ENCODE measurements around the gene BNIPL.
A peak's percentile ranks its signal among the peaks of the same experiment; 100 is the strongest.

BNIPL gene

GRCh38 chr1:151059109-151060006, 23.0 kb downstream of the BNIPL start, which contains the start of gene CDC42SE1:
Gene CDC42SE1, minus strand, starts transcription at chr1:151059622. Its CDS starts 3,892 bp downstream, at chr1:151055730.
- DNase-seq (ENCODE audit: low spot score), result peak; percentile 88

DNA sequence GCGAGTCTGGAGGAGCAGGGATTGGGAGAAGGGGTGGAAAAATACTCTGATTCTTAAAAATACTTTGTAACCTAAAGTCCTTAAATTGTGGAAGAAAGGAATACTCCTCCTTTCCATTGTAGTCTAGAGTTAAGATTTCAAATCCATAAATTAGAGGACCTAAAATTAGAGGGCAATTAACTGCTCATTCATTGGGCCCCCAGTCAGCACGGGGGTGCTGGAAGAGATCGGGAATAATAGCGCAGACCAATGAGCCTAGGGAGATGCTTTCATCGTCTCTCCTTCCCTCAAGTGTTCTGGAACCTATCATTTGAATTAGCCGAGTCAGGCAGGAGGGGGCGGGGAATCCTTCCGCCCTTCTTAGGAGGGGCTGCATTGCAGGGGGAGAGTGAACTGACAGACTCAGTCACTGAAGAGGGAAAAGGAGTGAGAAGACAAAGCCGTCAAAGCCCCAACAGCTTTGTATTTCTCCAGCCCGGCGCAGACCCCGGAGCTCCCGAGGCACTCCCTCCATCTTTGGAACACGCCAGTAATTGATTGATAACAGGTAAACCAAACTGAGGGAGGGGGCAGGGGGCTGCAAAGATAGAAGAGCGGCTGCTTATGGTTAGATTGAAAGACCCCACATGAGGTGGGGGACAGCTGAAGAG, 23.7 kb downstream of the BNIPL start, which contains the start of gene MLLT11:
Gene MLLT11 (plus strand): TSS at position 391 of the 650 bp plus-strand sequence. CDS start 6,828 bp downstream, outside the sequence.
- no peak for DNase-seq (ENCODE audit: low spot score)

- DNase-seq (ENCODE audit: low spot score), result no peak
Observed at GRCh38 chr1:151060657-151061421, 24.5 kb downstream of the BNIPL start.

- DNase-seq (ENCODE audit: low spot score), result no peak
Observed at GRCh38 chr1:151061704-151062103, 25.3 kb downstream of the BNIPL start.

DNA sequence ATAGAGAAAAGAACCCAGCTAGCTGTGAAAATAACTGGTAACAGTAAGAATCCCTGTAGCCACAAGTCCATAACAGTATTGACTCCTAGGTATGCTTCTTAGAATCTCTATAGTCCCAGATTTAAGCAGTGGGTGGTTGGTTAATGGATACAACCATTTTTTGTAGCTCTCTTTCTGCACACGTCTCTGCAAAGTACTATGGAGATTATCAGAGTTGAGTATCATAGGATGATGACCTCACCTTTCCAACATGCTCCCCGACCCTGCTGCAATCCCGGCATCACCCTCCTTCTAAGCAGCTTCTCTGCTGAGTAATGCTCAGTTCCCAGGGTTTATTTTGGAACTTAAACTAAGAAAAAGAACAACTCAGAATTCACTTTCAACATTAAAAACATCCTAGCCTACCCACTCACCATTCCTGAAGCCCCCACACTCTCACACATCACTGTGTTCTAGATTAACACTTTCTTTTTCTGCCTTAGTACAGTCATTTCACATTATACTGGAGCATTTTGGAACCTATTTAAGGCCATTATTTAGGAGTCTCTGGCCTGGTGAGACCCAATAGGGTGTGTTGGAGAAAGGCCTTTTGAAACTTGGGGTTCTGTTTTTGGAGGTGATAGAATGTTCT, 26.5 kb downstream of the BNIPL start:
- DNase-seq (ENCODE audit: low spot score), result no peak

DNA sequence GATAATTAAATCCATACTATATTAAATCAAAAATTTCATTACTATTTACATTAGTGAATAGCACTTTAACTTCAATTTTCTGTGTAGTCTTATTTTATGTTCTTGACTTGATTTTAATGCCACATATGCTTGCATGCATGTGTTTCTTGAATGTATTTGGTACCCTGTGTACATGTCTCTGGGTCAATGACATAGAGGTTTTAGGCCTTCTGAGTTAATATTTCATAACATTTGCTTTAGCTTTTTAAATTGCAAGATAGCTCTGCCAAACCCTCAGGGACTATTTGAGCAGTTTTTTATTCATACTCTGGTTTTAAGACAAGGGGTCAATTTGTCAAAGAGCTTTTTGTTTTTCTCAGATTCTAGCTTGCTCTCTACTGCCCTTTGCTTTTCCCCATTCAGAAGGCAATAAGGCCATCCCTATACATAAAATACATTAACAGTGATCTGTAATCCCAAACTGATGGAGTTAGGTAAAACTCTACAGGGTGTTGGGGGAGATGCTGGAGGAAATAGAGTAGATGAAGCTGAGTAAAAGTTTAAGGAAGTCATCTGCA, 28.8 kb downstream of the BNIPL start:
- DNase-seq (ENCODE audit: low spot score), result no peak

DNA sequence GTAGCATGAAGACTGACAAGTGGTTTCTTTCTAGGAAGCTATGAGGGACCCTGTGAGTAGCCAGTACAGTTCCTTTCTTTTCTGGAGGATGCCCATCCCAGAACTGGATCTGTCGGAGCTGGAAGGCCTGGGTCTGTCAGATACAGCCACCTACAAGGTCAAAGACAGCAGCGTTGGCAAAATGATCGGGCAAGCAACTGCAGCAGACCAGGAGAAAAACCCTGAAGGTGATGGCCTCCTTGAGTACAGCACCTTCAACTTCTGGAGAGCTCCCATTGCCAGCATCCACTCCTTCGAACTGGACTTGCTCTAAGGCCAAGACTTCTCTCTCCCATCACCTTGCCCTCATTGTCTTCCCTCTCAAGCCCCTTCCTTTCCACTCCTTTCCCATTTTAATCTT, 30.8 kb downstream of the BNIPL start:
- DNase-seq (ENCODE audit: low spot score), result no peak

DNA sequence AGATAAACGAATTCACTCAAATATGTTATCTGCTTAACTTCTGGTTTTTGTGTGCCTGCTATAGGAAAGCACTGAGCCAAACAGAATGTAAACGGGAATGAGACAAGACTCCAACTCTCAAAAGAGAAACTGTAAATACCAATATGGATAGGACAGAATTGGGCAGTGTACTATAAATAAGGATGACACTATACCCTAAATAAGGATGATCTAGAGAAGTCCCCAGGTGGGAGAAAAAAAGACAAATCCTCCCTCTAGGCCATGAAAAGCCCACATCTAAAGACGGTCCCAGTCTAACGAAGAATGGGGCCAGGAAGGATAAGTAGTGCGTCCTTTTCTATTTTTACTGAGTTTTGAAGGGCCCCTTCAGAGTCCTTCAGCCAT, 32.7 kb downstream of the BNIPL start:
- DNase-seq (ENCODE audit: low spot score), result no peak

GRCh38 chr1:151070474-151071276, 34.3 kb downstream of the BNIPL start, which contains the start of gene GABPB2:
Gene GABPB2, plus strand, starts transcription at chr1:151070761. Its CDS starts 17,429 bp downstream, at chr1:151088190.
- peak; percentile 93 for DNase-seq (ENCODE audit: low spot score)

DNA sequence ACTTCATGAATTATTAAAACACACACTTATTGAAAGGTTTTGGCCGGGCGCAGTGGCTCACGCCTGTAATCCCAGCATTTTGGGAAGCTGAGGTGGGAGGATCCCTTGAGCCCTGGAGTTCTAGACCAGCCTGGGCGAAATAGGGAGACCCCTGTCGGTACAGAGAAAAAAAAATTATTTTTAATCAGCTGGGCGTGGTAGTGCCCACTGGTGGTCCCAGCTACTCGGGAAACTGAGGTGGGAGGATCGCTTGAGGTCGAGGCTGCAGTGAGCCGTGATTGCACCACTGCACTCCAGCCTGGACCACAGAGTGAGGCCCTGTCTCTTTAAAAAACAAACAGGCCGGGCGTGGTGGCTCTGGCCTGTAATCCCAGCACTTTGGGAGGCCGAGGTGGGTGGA, 35.8 kb downstream of the BNIPL start:
- no peak for DNase-seq (ENCODE audit: low spot score)

- no peak for DNase-seq (ENCODE audit: low spot score)
Observed at GRCh38 chr1:151085953-151086559, 49.7 kb downstream of the BNIPL start.

All from activated CD4-positive, alpha-beta T cell treated with anti-CD3 and anti-CD28 coated beads, Interleukin-2, Interleukin-4, amounts not matched to agents 100 ng/mL and 50 ng/mL, durations not matched to agents 16 hours and 8 hours (primary cell).